ENCODE data around the gene NFAT5.
"Not testable (repeated sequence)": the region's sequence is repeated elsewhere in the genome, so short reads cannot be mapped to it uniquely, and the experiment has no call there.

Gene NFAT5

GRCh38 chr16:69553332-69553731 is 12.4 kb upstream of the NFAT5 start:
- no peak for DNase-seq (ENCODE audit: low spot score)

- no peak for DNase-seq (ENCODE audit: low spot score)
These were observed 11.3 kb upstream of the NFAT5 start for GRCh38 chr16:69554495-69554894.

GRCh38 chr16:69555437-69555836 is 10.3 kb upstream of the NFAT5 start:
- no peak for DNase-seq (ENCODE audit: low spot score)

GRCh38 chr16:69555867-69556266 is 9.9 kb upstream of the NFAT5 start:
- DNase-seq (ENCODE audit: low spot score): no peak

GRCh38 chr16:69559164-69559563 is 6.6 kb upstream of the NFAT5 start:
- no peak for DNase-seq (ENCODE audit: low spot score)

GRCh38 chr16:69561367-69561766 is 4.4 kb upstream of the NFAT5 start:
- not testable (repeated sequence) for DNase-seq (ENCODE audit: low spot score)

- no peak for DNase-seq (ENCODE audit: low spot score)
These were observed 3.9 kb upstream of the NFAT5 start for GRCh38 chr16:69561901-69562300.

GRCh38 chr16:69562813-69563212 is 3.0 kb upstream of the NFAT5 start:
- no peak for DNase-seq (ENCODE audit: low spot score)

- peak; percentile 51 for DNase-seq (ENCODE audit: low spot score)
These were observed 1.9 kb upstream of the NFAT5 start for GRCh38 chr16:69563605-69564580.

GRCh38 chr16:69564845-69565670 is 708 bp upstream of the NFAT5 start:
- no peak for DNase-seq (ENCODE audit: low spot score)

- no peak for DNase-seq (ENCODE audit: low spot score)
These were observed 644 bp downstream of the NFAT5 start for GRCh38 chr16:69566240-69566980.

GRCh38 chr16:69566981-69567680 is 1.4 kb downstream of the NFAT5 start:
- peak; percentile 54 for DNase-seq (ENCODE audit: low spot score)

- DNase-seq (ENCODE audit: low spot score): no peak
These were observed 2.9 kb downstream of the NFAT5 start for GRCh38 chr16:69568676-69569075.

GRCh38 chr16:69578771-69579170 is 13.0 kb downstream of the NFAT5 start:
- not testable (repeated sequence) for DNase-seq (ENCODE audit: low spot score)

GRCh38 chr16:69579783-69580481 is 14.2 kb downstream of the NFAT5 start:
- DNase-seq (ENCODE audit: low spot score): no peak

- DNase-seq (ENCODE audit: low spot score): no peak
These were observed 15.5 kb downstream of the NFAT5 start for GRCh38 chr16:69581297-69581696.

- DNase-seq (ENCODE audit: low spot score): not testable (repeated sequence)
These were observed 18.7 kb downstream of the NFAT5 start for GRCh38 chr16:69584493-69584892.

- DNase-seq (ENCODE audit: low spot score): no peak
These were observed 23.9 kb downstream of the NFAT5 start for GRCh38 chr16:69589434-69590269.

GRCh38 chr16:69590590-69590989 is 24.8 kb downstream of the NFAT5 start:
- DNase-seq (ENCODE audit: low spot score): no peak

- no peak for DNase-seq (ENCODE audit: low spot score)
These were observed 28.0 kb downstream of the NFAT5 start for GRCh38 chr16:69593751-69594255.
